Measurements from ENCODE around the gene SCYGR8.
"Not testable (repeated sequence)": the region's sequence is repeated elsewhere in the genome, so short reads cannot be mapped to it uniquely, and the experiment has no call there.

The SCYGR8 gene, protein sequence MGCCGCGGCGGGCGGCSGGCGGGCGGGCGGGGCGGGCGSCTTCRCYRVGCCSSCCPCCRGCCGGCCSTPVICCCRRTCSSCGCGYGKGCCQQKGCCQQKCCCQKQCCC

DNA sequence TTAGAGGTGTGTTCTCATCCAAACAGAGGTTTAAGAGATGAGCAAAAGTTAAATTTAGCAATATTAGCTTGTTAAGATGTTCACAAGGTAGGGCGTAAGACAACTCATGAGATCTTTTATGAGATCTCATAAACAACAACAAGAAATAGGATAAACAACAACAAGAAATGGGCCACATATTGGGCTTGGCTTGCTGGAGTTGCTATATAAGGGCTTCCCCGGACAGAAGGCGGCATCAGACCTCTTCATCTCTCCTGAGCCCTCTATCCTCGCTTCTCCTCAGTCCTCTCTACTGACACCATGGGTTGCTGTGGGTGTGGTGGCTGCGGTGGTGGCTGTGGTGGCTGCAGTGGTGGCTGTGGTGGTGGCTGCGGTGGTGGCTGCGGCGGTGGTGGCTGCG is at the start of gene SCYGR8:
Gene SCYGR8 (plus strand): TSS at position 301 of the 400 bp plus-strand sequence. CDS start 0 bp downstream, at position 301.
- DNase-seq (ENCODE audit: low read depth), result no peak

DNA sequence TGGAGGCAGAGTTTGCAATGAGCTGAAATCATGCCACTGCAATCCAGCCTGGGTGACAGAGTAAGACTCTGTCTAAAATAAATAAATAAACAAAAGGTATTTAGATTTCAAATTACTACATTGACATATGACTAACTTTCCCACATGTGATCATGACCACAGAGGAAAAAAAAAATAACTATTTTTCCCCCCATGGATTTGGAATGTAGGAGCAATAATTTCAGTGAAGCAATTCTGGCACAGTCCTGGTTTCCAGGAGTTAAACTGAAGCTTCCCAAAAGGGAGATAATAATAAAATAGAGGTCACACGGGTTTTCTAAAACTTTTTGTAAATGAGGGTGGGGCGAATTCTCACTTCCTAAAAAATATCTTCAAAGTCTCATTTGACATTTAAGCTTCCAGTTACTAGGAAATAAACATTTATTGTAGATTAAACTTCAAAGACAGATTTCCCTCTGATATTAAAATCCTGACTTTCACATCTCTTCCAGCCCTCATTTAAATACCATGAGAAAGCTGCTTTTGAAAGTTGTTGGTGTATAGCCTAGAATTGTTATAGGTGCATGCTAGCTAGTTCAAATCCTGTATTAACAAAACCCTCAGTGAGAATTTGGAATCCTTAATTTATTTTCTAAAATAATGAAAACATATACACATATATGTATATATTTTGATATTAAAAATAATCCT is 48.6 kb upstream of the SCYGR8 start:
- no peak for DNase-seq (ENCODE audit: low read depth)

DNA sequence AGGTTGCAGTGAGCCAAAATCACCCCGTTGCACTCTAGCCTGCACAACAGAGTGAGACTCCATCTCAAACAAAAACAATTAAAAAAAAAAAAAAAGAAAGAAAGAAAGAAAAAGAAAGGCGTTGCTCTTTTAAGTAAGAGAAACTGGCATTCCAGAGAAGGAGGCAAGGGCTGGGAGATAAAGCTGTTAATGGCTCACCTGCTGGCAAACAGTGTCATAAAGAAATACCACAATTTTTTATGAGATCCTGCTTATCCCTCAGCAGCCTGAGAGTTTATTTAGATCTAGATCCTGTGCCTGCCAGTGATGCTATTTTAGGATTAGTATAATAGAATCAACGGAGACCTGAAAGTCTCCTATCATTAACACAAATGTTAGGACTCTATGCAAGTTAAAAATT is 44.1 kb upstream of the SCYGR8 start:
- no peak for DNase-seq (ENCODE audit: low read depth)

DNA sequence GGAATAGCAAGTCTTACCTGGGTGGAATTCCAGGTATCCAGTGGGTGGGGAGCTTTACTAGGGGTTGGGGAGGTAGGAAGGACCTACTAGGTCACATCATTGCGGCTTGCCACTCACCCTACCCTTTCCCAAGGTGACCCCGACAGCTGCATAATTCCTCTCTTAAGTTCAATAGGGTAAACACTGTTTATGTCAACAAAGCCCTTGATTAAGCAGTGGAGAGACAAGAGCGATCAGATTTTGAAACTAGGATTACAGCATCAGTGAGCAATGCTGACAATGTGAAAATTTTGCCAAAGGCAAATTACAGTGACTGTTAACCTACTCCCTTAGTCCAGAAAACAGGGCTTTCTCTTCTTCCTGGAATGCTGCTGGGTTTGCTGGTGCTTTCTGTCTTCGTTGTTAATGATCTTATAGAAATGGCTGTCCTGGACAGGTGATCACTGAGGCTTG is 42.4 kb upstream of the SCYGR8 start:
- no peak for DNase-seq (ENCODE audit: low read depth)

DNA sequence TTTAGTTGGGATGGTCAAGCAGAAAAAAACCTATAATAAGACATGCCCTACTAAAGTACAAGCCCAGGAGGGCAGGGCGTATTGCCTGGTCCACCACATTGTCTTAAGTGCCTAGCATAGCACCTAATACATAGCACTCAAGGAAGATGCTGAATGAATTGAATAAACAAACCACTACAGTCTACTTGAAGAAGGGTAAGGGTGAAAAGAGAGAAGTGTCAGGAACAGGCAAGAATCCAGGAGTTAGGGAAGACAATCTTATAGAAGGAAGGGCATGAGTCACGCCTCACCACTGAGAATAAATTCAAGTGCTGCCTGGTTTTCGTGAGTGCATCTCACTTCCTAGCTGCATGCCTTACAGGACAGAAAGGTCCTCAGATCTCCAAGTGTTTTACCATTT is 41.7 kb upstream of the SCYGR8 start:
- DNase-seq (ENCODE audit: low read depth), result no peak

DNA sequence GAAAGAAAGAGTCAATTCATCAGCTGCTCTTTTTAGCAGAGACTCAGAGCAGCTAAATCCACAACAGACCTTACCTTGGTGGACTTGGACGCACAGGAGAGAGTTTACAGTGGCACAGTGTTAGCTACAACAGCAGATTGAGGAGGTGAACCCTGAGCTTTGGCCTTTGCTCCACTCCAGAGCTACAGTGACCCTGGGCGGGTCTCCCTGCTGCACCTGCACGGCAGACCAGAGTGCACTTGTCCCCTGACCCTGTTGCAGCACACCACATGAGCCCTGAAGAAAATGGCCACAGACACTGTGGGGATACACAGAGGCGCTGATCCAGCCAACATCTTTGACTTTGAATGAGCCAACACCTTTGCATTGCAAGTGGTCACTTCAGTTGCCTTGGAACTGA is 38.8 kb upstream of the SCYGR8 start:
- no peak for DNase-seq (ENCODE audit: low read depth)

DNA sequence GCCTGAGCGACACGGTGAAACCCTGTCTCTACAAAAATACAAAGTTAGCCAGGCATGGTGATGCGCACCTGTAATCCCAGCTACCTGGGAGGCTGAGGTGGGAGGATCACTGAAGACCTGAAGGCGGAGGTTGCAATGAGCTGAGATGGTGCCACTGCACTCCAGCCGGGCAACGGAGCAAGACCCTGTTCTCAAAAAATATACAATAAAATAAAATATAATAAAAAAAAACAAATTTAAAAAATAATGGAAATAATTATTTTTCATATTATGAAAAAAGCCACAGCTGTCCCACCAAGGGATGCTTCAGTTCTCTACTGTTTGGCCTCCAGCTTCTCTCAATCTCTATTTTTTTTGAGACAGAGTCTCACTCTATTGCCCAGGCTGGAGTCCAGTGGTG is 38.3 kb upstream of the SCYGR8 start:
- DNase-seq (ENCODE audit: low read depth), result no peak

DNA sequence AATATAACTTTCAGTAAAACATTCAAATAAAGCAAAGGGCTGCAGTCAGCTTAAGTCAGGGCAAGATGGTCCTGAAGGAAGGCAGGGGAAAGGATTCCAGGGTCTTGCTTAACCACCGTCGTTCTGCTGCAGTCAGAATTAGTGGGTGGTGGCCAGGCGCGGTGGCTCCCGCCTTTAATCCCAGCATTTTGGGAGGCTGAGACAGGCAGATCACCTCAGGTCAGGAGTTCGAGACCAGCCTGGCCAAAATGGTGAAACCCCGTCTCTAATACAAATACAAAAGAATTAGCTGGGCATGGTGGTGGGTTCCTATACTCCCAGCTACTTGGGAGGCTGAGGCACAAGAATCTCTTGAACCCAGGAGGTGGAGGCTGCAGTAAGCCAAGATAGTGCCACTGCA is 34.7 kb upstream of the SCYGR8 start:
- no peak for DNase-seq (ENCODE audit: low read depth)

DNA sequence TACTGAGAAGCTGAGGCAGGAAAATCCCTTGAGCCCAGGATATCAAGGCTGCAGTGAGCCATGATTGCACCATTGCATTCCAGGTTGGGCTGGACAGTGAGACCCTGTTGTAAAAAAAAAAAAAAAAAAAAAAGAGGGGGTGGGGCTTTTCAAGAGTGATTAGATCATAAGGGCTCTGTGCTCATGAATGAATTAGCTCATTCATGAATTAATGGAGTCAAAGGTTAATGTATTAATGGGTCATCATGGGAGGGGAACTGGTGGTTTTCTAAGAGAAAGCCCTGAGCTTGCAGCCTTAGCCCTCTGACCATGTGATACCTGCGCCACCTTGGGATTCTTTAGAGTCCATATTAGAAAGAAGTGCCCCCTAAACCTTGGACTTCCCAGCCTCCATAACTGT is 32.4 kb upstream of the SCYGR8 start:
- DNase-seq (ENCODE audit: low read depth), result no peak

DNA sequence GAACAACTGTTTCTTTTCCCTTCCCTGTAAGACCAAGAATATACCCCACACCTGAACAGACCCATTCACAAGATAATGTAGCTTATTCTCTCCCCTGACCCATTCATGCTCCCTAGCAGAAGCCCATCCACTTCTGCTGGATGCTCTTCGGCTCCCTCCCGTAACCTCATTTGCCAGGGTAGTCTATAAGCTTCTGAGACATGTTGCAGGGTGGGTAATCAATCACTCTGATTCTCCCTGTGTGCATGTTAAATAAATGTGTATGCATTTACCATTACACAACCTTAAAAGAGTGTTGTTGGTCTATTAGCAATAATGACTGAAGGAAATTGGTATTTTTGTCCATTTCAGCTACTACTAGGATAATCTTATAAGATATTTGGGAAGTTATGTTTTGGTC is 29.2 kb upstream of the SCYGR8 start:
- DNase-seq (ENCODE audit: low read depth), result no peak

DNA sequence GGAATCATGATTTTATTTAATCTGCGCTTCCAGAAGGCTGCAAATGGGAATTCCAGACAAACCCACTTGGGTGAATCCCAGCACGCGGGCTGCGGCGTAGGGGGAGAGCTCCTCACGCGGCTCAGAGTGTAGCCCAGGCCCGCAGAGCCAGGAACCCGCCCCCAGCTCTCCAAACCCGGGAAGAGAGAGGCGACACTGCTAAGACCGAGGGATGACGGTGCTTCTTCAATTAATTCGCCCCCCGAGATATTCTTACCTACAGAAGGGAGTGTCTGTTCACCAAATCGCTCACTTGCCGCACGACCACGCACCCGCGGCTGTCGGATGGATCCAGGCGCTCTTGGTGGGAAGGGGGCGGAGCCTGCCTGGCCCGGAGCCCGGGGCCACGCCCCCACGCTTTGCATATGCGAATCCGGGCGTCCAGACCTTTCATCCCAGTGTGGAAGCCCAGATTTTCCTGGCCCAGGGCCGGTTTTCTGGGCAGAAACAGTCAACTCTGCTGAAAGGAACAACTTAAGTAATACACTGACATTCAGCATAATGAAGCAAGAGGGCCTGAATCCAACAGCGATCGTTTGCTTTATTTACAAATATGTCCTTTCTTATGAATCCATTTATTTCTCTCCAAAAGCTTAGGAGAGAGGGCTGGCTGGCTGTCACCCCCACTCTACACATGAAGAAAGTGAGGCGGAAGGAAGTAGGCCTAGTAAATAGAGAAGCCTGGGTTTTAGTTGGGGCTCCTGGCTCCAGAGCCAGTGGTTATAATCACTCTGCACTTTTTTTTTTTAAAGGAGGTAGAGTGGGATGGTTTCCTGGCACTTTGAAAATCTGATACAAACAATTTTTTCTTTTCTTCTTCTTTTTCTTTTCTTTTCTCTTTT is 27.8 kb upstream of the SCYGR8 start, which contains the start of gene SLC19A3:
Gene SLC19A3 (minus strand): TSS at position 342 of the 881 bp plus-strand sequence. CDS start 15,710 bp downstream, outside the sequence.
- no peak for DNase-seq (ENCODE audit: low read depth)

DNA sequence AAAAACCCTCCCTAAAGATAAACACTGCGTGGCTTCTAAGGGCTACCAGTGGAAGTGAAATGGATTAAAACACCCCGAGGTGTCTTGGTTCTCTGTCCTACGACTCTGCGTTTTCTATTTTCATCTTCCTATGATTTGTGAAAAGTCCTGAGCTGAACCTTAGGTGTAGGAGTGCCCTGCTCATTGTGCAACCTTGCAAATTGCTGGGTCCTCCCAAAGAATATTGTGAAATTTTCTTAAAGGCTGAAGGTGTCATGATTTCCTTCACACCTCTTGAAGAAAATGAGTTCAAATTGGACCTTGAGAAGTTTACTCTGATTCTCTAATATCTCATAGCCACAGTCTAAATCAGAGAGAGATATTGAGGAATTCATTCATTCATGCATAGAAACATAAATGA is 26.1 kb upstream of the SCYGR8 start:
- no peak for DNase-seq (ENCODE audit: low read depth)

DNA sequence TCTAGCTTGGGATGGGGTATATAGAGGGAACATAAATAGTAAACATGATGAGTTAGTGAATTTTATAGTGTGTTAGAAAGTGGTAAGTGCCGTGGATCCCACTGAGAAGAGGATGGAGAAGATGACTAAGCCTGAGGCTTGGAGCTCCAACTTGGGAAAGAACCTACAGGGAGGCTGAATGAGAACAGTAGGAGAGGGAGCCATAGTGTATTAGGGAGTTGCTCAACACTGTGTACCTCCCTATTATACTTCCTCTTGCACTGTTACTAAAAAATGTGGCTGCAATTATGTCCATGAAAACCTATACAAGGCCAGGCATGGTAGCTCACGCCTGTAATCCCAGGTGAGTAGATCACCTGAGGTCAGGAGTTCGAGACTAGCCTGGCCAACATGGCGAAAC is 25.0 kb upstream of the SCYGR8 start:
- DNase-seq (ENCODE audit: low read depth), result no peak

DNA sequence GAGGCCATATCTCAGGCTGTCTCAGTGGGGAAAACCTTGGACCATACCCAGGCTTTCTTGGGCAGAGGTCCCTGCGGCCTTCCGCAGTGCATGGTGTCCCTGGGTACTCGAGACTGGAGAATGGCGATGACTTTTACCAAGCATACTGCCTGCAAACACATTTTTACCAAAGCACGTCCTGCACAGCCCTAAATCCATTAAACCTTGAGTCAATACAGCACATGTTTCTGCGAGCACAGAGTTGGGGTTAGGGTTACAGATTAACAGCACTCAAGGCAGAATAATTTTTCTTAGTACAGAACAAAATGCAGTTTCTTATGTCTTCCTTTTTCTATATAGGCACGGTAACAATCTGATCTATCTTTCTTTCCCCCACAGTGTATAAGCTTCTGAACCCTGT is 22.9 kb upstream of the SCYGR8 start:
- not testable (repeated sequence) for DNase-seq (ENCODE audit: low read depth)

DNA sequence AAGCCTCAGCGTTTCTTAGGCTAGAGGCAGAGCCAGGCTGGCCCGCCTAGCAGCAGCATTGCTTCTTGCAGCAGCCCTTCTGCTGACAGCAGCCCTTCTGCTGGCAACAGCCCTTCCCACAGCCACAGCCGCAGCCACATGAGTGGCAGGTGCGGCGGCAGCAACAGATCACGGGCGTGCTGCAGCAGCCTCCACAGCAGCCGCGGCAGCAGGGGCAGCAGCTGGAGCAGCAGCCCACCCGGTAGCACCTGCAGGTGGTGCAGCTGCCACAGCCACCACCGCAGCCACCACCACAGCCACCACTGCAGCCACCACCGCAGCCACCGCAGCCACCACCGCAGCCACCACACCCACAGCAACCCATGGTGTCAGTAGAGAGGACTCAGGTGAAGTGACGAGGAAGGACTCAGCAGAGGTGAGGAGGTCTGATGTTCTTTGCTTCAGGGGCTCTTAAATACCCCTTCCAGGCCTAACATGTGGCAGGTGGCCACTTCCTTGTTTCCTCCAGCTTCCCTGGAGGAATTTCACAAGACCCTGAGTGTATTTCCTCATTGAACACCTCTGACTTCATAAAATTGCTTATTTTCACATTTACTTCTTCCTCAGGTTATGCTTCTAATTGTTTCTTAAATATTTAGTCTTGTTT is 21.2 kb upstream of the SCYGR8 start, which contains the start of gene SCYGR6:
Gene SCYGR6 (minus strand): TSS at position 364 of the 646 bp plus-strand sequence. CDS start 0 bp downstream, at position 364.
- no peak for DNase-seq (ENCODE audit: low read depth)

DNA sequence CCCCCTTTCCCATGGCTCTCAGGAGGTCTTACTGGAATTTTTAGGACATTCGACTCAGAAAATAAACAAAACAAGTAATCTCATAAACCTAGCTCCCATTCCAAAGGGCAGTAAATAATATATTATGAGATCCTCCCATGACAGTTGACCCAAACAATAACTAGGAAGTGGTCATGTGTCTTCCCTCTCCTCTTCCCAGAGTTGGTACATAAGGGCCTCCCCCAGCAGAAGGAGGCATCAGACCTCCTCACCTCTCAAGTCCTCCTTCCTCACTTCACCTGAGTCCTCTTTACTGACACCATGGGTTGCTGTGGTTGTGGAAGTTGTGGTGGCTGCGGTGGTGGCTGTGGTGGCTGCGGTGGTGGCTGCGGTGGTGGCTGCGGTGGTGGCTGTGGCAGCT is 17.7 kb upstream of the SCYGR8 start, which contains the start of gene SCYGR7:
Gene SCYGR7 (plus strand): TSS at position 301 of the 400 bp plus-strand sequence. CDS start 0 bp downstream, at position 301.
- DNase-seq (ENCODE audit: low read depth), result no peak

DNA sequence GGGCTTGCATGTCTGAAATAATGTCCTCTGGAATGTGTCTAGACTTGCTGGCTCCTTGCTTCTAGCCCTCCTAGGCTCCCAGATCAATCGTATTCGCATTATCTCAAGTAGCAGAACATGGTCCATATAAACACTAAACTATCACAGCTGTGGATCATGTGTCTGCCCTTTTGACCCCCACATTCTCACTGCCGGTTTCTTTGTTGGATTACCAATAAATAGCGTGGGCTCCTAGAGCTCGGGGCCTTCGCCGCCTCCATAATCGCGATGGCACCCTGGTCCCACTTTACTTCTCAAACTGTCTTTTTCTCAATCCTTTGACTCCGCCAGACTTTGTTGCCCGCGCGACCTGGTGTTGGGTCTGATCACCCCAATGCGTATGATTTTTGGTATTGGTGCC is 6.3 kb upstream of the SCYGR8 start:
- DNase-seq (ENCODE audit: low read depth), result no peak

DNA sequence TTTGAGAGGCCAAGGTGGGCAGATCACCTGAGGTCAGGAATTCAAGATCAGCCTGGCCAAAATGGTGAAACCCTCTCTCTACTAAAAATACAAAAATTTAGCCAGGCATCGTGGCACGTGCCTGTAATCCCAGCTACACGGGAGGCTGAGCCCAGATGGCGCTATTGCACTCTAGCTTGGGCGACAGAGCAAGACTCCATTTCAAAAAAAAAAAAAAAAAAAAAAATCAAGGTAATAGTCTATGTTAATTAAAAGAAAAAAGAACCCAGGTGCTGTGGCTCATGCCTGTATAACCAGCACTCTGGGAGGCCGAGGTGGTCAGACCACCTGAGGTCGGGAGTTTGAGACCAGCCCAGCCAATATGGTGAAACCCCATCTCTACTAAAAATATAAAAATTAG is 5.0 kb upstream of the SCYGR8 start:
- not testable (repeated sequence) for DNase-seq (ENCODE audit: low read depth)

DNA sequence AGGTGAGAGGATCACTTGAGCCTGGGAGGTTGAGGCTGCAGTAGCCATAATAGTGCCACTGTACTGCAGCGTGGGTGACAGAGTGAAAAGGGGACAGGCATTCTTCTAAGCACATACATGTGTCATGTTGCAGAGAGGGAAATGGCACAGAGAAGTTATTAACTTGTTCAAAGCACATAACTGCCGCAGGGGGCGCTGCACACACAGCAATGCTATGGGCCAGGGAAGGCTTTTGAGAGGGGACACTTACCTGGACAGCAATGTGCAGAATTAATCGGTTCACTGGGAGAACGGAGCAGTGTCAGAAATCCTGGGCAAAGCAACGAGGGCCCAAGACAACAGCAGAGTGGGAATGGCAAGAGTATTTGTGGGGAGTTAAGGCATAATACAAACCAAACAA is 2.4 kb downstream of the SCYGR8 start:
- no peak for DNase-seq (ENCODE audit: low read depth)

DNA sequence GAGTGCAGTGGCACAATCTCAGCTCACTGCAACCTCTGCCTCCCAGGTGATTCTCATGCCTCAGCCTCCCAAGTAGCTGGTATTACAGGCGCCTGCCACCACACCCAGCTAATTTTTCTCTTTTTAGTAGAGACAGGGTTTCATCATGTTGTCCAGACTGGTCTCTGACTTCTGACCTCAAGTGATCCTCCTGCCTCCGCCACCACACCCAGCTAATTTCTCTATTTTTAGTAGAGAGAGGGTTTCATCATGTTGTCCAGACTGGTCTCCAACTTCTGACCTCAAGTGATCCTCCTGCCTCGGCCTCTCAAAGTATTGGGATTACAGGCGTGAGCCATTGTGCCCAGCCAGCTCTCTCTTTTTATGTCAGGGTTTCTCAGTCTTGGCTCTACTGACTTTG is 10.6 kb downstream of the SCYGR8 start:
- not testable (repeated sequence) for DNase-seq (ENCODE audit: low read depth)

DNA sequence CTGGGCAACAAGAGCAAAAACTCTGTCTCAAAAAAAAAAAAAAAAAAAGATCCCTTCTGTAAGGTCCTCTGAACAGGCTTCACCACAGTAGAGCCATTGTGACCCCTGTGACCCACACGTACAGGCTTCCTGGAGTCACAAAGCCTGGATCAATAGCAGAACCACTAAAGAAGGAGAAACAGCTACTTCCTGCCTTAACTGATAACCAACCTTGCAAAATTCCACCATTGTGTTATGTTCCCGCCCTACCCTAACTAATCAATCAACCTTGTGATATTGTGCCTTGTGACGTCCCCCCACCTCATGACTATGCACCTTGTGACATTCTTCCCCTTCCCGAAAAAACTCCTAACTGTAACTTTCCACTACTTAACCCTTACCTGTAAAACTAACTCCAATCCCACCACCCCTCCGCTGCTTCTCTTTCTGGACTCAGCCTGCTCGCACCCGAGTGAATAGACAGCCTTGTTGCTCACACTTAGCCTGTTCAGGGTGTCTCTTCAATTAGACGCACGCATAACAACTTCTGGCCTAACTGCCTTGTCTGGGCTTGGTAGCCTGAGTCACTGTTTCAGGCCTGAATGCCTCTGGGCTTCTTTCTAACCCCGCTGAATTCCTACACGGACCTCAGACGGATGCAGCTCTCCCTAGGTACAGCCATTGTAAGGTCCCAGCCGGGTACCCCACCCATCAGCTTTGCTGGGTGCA is 13.9 kb downstream of the SCYGR8 start:
- DNase-seq (ENCODE audit: low read depth), result no peak
